GM19043 (cell line): ENCODE results near the gene TMEM31.
"Not testable (repeated sequence)": the region's sequence is repeated elsewhere in the genome, so short reads cannot be mapped to it uniquely, and the experiment has no call there.

Experiments
- ATAC-seq: cut with Tn5 transposase; IDR thresholded peaks from one replicate; pipeline ENCODE4 v1.9.1; 2021; ENCODE audit warnings: low read depth; ENCODE audit not compliant: unreplicated experiment

Gene TMEM31

GRCh38 chrX:103722505-103722904 lies 11.8 kb downstream of the TMEM31 start:
- no peak for ATAC-seq

DNA sequence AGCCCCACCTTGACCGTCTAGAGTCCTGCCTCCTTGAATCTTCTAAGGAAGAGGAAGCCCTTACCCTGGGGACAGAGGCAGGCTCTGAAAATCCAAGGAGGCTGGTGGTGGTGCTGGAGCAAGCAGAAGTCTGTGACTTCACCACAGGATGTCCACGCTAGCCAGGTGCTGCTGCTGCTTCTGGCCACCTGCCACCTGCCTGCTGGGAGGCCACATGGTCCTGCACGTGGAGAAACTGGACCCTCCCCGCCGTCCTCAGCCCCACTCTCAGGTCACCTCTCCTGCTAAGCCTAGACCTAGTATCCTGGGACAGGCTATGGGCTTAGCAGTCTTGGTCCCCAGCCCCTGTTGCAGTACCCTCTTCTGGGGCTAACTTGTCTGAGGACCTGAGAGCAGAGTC lies 15.8 kb downstream of the TMEM31 start:
- ATAC-seq: no peak

GRCh38 chrX:103727115-103727514 lies 16.4 kb downstream of the TMEM31 start:
- no peak for ATAC-seq

DNA sequence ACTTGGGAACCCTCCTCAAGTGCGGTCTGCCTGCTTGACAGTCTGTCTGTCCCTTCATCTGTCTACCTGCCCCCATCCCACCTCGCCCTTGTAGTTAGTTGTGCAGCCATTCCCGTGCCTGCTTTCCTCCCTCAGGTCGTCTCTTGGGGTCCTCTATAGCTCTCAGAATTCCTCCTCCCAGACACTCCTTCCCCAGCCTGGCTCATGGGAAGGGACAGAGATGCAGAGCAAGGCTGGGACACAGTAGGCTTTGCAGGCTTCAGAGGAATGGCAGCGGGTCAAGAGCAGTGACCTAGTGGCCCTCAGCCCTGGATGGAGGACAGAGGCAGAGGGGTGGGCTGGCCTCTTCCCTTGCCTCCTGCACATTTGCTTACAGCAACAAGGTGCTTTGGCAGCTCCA lies 18.3 kb downstream of the TMEM31 start:
- no peak for ATAC-seq

DNA sequence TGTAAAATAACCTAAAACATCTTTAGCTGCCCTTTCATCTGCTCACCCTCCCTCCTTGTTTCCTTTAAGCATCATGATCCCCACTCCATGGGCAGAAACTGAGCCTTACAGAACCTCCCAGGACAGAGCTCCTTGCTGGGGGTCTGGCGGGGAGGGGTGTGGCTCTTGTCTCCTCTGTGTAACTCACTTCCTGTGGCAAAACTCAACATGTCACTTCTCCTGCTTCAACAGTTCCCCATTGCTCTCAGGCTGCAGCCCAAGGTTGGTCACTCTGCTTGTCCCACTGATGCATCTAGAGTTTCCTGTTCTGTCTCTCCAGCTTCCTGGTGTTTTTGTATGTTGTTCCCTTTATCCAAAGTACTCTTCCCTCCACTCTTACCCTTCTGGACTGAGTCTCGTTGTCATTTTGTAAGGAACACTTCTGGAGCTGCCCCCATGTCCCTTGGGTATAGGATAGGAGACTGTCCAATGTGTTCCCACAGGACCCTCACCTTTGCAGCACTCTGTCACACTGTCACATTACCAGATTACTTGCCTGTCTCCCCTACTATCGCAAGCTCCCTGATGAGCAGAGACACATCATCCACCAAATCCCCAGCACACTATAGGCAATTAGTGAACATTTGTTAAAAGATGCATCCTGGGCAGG lies 19.6 kb downstream of the TMEM31 start:
- no peak for ATAC-seq

- ATAC-seq: no peak
Observed at GRCh38 chrX:103730796-103731493, 20.2 kb downstream of the TMEM31 start.

GRCh38 chrX:103733017-103733416 lies 22.3 kb downstream of the TMEM31 start:
- no peak for ATAC-seq

- ATAC-seq: no peak
Observed at GRCh38 chrX:103734125-103734760, 23.5 kb downstream of the TMEM31 start.

GRCh38 chrX:103737696-103738095 lies 27.0 kb downstream of the TMEM31 start:
- no peak for ATAC-seq

DNA sequence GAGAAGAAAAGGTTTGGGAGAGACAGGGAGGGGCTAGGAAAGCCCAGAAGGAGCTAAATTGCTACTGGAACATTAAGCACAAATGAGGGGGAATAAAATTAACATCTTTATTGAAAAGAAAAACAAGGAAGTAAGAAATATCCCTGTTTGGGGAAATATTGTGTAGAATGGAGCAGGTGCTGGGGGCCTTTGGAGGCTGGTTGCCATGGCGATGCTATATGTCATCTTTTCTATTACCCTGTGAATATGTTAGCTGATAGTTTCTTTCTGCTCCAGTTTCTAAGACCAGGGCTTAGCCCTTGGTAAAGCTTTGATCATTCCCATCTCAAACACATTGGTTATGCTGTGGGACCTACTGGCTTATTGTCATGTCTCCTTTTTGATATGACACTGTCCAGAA lies 28.7 kb downstream of the TMEM31 start:
- ATAC-seq: no peak

DNA sequence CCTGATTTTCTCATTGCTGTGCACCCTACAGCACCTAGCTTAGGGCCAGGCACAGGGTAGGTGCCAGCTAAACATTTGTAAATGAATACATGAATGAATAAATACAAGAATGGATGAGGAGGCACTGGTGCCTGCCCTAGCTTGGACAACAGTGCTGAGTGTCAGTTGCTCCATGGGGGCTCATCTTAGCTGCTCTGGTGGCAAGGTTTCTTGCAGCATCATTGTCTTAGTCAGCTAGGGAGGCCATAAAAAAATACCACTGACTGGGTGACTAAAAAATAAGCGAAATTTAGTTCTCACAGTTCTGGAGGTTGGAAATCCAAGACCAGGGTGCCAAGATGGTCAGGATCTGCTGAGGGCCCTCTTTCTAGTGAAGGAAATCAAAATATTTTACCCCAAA lies 31.2 kb downstream of the TMEM31 start:
- ATAC-seq: no peak

GRCh38 chrX:103742339-103742738 lies 31.6 kb downstream of the TMEM31 start:
- ATAC-seq: no peak

DNA sequence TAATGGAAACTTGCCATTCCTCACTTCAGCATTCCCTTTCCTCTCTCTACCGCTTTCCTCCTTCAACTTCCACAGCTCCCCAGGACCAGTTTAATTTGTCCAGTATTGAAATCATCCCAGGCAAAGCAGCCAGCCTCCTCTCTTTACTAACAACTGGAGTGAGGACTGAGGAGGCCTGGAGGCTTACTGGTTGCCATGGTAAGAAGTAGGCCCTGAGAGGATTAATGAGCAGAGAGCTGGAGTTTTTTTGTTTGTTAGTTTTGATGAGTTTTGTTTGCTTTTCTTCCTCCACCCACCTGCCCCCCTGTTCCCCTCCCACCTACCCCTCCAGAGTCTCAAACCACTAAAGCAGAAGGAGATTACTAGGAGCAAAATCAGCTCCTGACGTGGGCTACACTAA lies 36.5 kb downstream of the TMEM31 start:
- no peak for ATAC-seq

DNA sequence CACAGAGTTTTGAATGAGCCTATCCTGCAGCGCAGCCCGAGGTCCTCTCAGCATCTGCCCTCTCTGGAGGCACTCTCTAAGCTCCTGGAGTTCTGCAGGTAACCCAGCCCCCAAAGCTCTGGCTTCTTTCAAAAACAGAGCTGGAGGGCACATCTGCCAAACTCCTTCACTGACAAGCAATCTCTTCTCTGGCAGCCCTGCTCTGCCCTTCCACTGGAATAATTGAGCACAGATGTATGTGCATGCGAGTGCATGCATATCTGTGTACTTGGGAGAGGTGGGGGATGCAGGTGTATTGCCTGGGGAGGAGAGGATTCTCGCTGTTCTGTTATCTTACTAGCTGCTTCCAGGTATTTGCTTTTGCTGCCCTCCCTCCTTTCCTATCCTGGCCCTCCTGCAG lies 43.7 kb downstream of the TMEM31 start:
- ATAC-seq: no peak

DNA sequence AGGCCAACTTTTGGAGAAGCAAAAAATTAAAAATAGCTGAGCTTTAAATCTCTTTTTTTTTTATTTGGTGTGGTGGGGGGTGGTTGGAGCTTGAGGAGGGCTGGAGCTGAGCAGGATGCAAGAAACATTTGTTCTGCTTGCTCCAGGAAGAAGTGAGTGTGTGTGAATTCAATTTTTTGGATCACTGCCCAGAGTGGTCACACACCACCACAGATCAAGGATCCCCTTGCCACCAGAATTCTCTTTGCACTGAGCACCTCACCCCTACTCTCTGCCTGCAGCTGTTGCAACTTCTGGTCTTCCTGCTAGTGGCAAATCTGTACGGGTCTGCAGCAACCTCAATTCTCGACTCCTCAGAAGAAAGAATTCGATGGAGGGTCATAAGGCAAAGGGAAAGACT lies 46.0 kb downstream of the TMEM31 start:
- no peak for ATAC-seq

- no peak for ATAC-seq
Observed at GRCh38 chrX:103758555-103758954, 47.8 kb downstream of the TMEM31 start.

DNA sequence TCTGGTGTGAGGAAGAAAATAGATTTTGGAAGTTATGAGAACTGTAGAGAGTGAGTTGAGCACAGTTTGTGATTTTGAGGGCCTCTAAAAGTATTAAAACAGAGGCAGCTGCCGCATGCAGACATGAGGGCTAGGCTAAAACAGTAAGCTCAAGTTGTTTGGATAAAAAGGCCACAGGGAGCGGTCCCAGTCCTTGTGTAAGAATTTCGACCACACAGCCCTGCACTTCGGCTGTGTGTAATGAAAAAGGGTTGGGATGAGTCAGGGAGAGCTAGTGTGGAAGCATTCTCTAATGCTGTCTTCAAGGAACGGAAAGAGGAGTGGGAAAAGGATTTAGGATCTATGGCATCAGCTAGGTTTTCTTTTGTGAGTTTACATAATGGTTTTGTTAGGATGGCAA lies 52.8 kb downstream of the TMEM31 start:
- ATAC-seq: not testable (repeated sequence)
